ENCODE results near the gene DCP1B.

DNA sequence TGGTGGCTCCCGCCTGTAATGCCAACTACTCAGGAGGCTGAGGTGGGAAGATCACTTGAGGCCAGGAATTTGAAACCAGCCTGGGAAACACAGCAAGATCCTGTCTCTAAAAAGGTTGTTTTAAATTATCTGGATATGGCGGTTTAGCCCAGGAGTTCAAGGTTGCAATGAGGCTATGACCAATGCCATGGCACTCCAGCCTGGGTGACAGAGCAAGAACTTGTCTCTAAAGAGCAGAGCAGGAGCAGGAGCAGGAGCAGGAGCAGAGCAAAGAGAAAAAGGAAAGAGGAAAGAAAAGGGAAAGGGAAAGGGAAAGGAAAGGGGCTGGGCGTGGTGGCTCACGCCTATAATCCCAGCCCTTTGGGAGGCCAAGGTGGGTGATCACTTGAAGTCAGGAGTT, 15.1 kb downstream of the DCP1B start:
- TF ChIP-seq EP300 (conservative IDR thresholded peaks at IDR 0.05; ENCODE audit: poor library complexity, severe bottlenecking) (no peak), TAF1 (IDR thresholded peaks at IDR 0.05; ENCODE audit: low read depth) (no peak), RAD21 (conservative IDR thresholded peaks at IDR 0.05) (no peak), EZH2 (IDR thresholded peaks at IDR 0.05; ENCODE audit: borderline replicate concordance, insufficient read depth, low read length, poor library complexity, severe bottlenecking) (no peak), POLR2AphosphoS5 (IDR thresholded peaks at IDR 0.05) (no peak), MXI1 (conservative IDR thresholded peaks at IDR 0.05; ENCODE audit: poor library complexity, severe bottlenecking) (no peak)
- TF ChIP-seq, protein P1, sequence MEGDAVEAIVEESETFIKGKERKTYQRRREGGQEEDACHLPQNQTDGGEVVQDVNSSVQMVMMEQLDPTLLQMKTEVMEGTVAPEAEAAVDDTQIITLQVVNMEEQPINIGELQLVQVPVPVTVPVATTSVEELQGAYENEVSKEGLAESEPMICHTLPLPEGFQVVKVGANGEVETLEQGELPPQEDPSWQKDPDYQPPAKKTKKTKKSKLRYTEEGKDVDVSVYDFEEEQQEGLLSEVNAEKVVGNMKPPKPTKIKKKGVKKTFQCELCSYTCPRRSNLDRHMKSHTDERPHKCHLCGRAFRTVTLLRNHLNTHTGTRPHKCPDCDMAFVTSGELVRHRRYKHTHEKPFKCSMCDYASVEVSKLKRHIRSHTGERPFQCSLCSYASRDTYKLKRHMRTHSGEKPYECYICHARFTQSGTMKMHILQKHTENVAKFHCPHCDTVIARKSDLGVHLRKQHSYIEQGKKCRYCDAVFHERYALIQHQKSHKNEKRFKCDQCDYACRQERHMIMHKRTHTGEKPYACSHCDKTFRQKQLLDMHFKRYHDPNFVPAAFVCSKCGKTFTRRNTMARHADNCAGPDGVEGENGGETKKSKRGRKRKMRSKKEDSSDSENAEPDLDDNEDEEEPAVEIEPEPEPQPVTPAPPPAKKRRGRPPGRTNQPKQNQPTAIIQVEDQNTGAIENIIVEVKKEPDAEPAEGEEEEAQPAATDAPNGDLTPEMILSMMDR (IDR thresholded peaks at IDR 0.05; ENCODE audit: poor library complexity, severe bottlenecking) = no peak

Measured in neural cell (in vitro differentiated cells).